GM12891 (cell line): ENCODE results near the gene EBLN1.

Experiments used
- PAX5 ChIP-seq: IDR thresholded peaks from 2 replicates; pipeline ENCODE4 v1.6.1; 2011; ENCODE audit warnings: low read length, moderate library complexity, mild to moderate bottlenecking; ENCODE audit not compliant: insufficient read depth, severe bottlenecking
- POLR2A ChIP-seq: IDR thresholded peaks from 2 replicates; pipeline ENCODE4 v1.6.1; 2011; ENCODE audit warnings: low read depth, low read length, control low read depth
- POLR2AphosphoS5 ChIP-seq: IDR thresholded peaks from 2 replicates; pipeline ENCODE4 v1.6.1; 2011; ENCODE audit warnings: low read depth, low read length, control low read depth
- POU2F2 ChIP-seq: IDR thresholded peaks from 2 replicates; pipeline ENCODE4 v1.6.1; 2011; ENCODE audit warnings: low read depth, mild to moderate bottlenecking, control low read depth, low read length, moderate library complexity
- SPI1 ChIP-seq: IDR thresholded peaks from 2 replicates; pipeline ENCODE4 v1.6.1; 2011; ENCODE audit warnings: low read depth, low read length, control low read depth
- TAF1 ChIP-seq: IDR thresholded peaks from 2 replicates; pipeline ENCODE4 v1.6.1; 2011; ENCODE audit warnings: low read depth, low read length, control low read depth

GRCh38 chr10:22229802-22230157, 12.0 kb upstream of the EBLN1 start:
- no peak for TF ChIP-seq POLR2A
- no peak for TF ChIP-seq TAF1
- TF ChIP-seq POLR2AphosphoS5: no peak
- TF ChIP-seq SPI1: no peak
- TF ChIP-seq POU2F2: no peak
- TF ChIP-seq PAX5: no peak
